ENCODE results near the gene PRSS38. TPM values are rescaled to one million over a fixed set of nuclear protein-coding genes. Genes with fewer than 3 reads are reported as not detected.

Gene PRSS38
- total RNA-seq, 1 experiment from 2014 or later, result not detected

- ChIA-PET POLR2A (no interaction called here), CTCF (no interaction called here)
- Histone ChIP-seq H3K9me3 (ENCODE audit: control insufficient read depth, insufficient read depth, low read depth, low read length) (no peaks in the 10 kb centered on the region), H3K36me3 (ENCODE audit: control insufficient read depth, insufficient read depth, low read length) (0 out of 2 replicates have a peak, but pooled peaks cover 3% of the 10 kb centered on the region), H3K27me3 (ENCODE audit: control insufficient read depth, insufficient read depth, low read length) (no peaks in the 10 kb centered on the region), H3K4me3 (ENCODE audit: low read depth in 2 of 2, low read length in 2 of 2) (no peak overlapping the region), H3K4me1 (ENCODE audit: control insufficient read depth, insufficient read depth, low read length) (no peaks in the 10 kb centered on the region), H3K27ac (ENCODE audit: low read length) (no peak overlapping the region)
- in situ Hi-C loops (cut with HindIII; ENCODE audit: low pct_unique_long_range_greater_than_20kb, low sequenced_read_pairs) (no loop called here), intact Hi-C loops (cut with micrococcal nuclease; ENCODE audit: unreplicated experiment) (no loop called here)
- no peak for DNase-seq (ENCODE audit: low read depth, low spot score)
- ATAC-seq, result no peak
- TF ChIP-seq TCF7L2 (IDR thresholded peaks at IDR 0.05; ENCODE audit: low read depth, low read length) (no peak), SIN3A (IDR thresholded peaks at IDR 0.05; ENCODE audit: borderline replicate concordance, insufficient read depth, low read depth, low read length) (no peak)
- TF ChIP-seq, protein P1, sequence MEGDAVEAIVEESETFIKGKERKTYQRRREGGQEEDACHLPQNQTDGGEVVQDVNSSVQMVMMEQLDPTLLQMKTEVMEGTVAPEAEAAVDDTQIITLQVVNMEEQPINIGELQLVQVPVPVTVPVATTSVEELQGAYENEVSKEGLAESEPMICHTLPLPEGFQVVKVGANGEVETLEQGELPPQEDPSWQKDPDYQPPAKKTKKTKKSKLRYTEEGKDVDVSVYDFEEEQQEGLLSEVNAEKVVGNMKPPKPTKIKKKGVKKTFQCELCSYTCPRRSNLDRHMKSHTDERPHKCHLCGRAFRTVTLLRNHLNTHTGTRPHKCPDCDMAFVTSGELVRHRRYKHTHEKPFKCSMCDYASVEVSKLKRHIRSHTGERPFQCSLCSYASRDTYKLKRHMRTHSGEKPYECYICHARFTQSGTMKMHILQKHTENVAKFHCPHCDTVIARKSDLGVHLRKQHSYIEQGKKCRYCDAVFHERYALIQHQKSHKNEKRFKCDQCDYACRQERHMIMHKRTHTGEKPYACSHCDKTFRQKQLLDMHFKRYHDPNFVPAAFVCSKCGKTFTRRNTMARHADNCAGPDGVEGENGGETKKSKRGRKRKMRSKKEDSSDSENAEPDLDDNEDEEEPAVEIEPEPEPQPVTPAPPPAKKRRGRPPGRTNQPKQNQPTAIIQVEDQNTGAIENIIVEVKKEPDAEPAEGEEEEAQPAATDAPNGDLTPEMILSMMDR (IDR thresholded peaks at IDR 0.05), result no peak
- TF ChIP-seq, protein P2, sequence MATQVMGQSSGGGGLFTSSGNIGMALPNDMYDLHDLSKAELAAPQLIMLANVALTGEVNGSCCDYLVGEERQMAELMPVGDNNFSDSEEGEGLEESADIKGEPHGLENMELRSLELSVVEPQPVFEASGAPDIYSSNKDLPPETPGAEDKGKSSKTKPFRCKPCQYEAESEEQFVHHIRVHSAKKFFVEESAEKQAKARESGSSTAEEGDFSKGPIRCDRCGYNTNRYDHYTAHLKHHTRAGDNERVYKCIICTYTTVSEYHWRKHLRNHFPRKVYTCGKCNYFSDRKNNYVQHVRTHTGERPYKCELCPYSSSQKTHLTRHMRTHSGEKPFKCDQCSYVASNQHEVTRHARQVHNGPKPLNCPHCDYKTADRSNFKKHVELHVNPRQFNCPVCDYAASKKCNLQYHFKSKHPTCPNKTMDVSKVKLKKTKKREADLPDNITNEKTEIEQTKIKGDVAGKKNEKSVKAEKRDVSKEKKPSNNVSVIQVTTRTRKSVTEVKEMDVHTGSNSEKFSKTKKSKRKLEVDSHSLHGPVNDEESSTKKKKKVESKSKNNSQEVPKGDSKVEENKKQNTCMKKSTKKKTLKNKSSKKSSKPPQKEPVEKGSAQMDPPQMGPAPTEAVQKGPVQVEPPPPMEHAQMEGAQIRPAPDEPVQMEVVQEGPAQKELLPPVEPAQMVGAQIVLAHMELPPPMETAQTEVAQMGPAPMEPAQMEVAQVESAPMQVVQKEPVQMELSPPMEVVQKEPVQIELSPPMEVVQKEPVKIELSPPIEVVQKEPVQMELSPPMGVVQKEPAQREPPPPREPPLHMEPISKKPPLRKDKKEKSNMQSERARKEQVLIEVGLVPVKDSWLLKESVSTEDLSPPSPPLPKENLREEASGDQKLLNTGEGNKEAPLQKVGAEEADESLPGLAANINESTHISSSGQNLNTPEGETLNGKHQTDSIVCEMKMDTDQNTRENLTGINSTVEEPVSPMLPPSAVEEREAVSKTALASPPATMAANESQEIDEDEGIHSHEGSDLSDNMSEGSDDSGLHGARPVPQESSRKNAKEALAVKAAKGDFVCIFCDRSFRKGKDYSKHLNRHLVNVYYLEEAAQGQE (IDR thresholded peaks at IDR 0.05; ENCODE audit: insufficient read depth in 1 of 2, low read depth in 2 of 2, low read length in 1 of 2), result no peak
- BruUV-seq (replicated peaks), result no TSS peak
Measured at GRCh38 chr1:227778401-227778947, 37.0 kb upstream of the PRSS38 start.

DNA sequence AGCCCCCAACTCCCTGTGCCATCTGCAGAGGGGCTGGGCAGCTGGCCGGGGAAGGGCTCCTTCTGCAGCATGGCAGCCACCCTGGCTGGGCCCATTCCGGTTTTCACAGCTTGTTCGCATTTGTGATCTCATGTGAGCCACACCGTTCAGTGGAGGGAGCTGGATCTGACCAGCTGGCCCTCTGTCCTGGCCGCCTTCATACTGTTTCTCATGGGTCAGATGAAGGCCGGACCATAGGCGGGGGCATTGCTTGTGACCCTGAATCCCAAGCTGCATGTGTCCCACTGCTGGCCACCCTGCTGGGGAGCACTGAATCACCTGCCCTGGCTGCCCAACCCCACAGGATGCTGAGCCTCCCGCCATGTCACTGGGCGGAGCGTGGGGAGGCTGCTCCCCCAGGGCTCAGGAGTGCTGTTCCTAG lies 36.4 kb upstream of the PRSS38 start:
- ATAC-seq (no peak), DNase-seq (ENCODE audit: low read depth, low spot score) (no peak)
- TF ChIP-seq POLR2AphosphoS5 (IDR thresholded peaks at IDR 0.05; ENCODE audit: low read depth, low read length) (no peak), SIN3A (IDR thresholded peaks at IDR 0.05; ENCODE audit: borderline replicate concordance, insufficient read depth, low read depth, low read length) (no peak), TCF7L2 (IDR thresholded peaks at IDR 0.05; ENCODE audit: low read depth, low read length) (no peak)
- TF ChIP-seq, protein P2 (IDR thresholded peaks at IDR 0.05; ENCODE audit: insufficient read depth in 1 of 2, low read depth in 2 of 2, low read length in 1 of 2), result no peak
- TF ChIP-seq, protein P1 (IDR thresholded peaks at IDR 0.05), result no peak
- no TSS peak for BruUV-seq (replicated peaks)
- H3K27ac ChIP-seq (ENCODE audit: low read length), result no peak overlapping the region
- H3K9me3 ChIP-seq (ENCODE audit: control insufficient read depth, insufficient read depth, low read depth, low read length), result no peaks in the 10 kb centered on the region
- no peaks in the 10 kb centered on the region for H3K27me3 ChIP-seq (ENCODE audit: control insufficient read depth, insufficient read depth, low read length)
- ChIA-PET POLR2A (no interaction called here), CTCF (no interaction called here)
- no peaks in the 10 kb centered on the region for H3K4me1 ChIP-seq (ENCODE audit: control insufficient read depth, insufficient read depth, low read length)
- 0 out of 2 replicates have a peak, but pooled peaks cover 3% of the 10 kb centered on the region for H3K36me3 ChIP-seq (ENCODE audit: control insufficient read depth, insufficient read depth, low read length)
- H3K4me3 ChIP-seq (ENCODE audit: low read depth in 2 of 2, low read length in 2 of 2), result no peak overlapping the region
- intact Hi-C loops (cut with micrococcal nuclease; ENCODE audit: unreplicated experiment), result no loop called here
- in situ Hi-C loops (cut with HindIII; ENCODE audit: low pct_unique_long_range_greater_than_20kb, low sequenced_read_pairs), result no loop called here
